ENCODE data around the gene GRAMD1B.
A peak's percentile ranks its signal among the peaks of the same experiment; 100 is the strongest.

GRAMD1B gene

GRCh38 chr11:123594188-123594901 is 164.3 kb downstream of the GRAMD1B start:
- DNase-seq: no peak

GRCh38 chr11:123594921-123595320 is 164.9 kb downstream of the GRAMD1B start:
- DNase-seq: no peak

- DNase-seq: no peak
Measured at GRCh38 chr11:123597859-123598258, 167.8 kb downstream of the GRAMD1B start.

GRCh38 chr11:123601136-123601535 is 171.1 kb downstream of the GRAMD1B start:
- DNase-seq: no peak

- no peak for DNase-seq
Measured at GRCh38 chr11:123601743-123602142, 171.7 kb downstream of the GRAMD1B start.

- DNase-seq: peak; percentile 1 to 7
Measured at GRCh38 chr11:123603666-123604065, 173.6 kb downstream of the GRAMD1B start.

GRCh38 chr11:123607781-123608180 is 177.7 kb downstream of the GRAMD1B start:
- DNase-seq: no peak

GRCh38 chr11:123608371-123608770 is 178.3 kb downstream of the GRAMD1B start:
- no peak for DNase-seq

GRCh38 chr11:123608945-123609344 is 178.9 kb downstream of the GRAMD1B start:
- no peak for DNase-seq

- DNase-seq: no peak
Measured at GRCh38 chr11:123611698-123612097, 181.6 kb downstream of the GRAMD1B start.

- DNase-seq: peak in 1 of 2 donors; percentile 29
Measured at GRCh38 chr11:123616505-123617198, 186.6 kb downstream of the GRAMD1B start.

- DNase-seq: no peak
Measured at GRCh38 chr11:123622576-123622975, 192.5 kb downstream of the GRAMD1B start.

- no peak for DNase-seq
Measured at GRCh38 chr11:123624974-123625373, 194.9 kb downstream of the GRAMD1B start.

GRCh38 chr11:123628936-123629683 is 199.0 kb downstream of the GRAMD1B start:
- DNase-seq: peak in 1 of 2 donors; percentile 4

GRCh38 chr11:123630126-123630608 is 200.1 kb downstream of the GRAMD1B start:
- no peak for DNase-seq

GRCh38 chr11:123640029-123640428 is 210.0 kb downstream of the GRAMD1B start:
- no peak for DNase-seq

GRCh38 chr11:123640677-123641494 is 210.8 kb downstream of the GRAMD1B start:
- DNase-seq: peak in 1 of 2 donors; percentile 50

- no peak for DNase-seq
Measured at GRCh38 chr11:123641495-123641840, 211.4 kb downstream of the GRAMD1B start.

GRCh38 chr11:123642435-123642834 is 212.4 kb downstream of the GRAMD1B start:
- no peak for DNase-seq

GRCh38 chr11:123645286-123645975 is 215.4 kb downstream of the GRAMD1B start:
- DNase-seq: no peak

- DNase-seq: no peak
Measured at GRCh38 chr11:123650901-123651300, 220.8 kb downstream of the GRAMD1B start.

- no peak for DNase-seq
Measured at GRCh38 chr11:123652599-123652998, 222.5 kb downstream of the GRAMD1B start.
